ENCODE measurements around the gene GTF2A1. TPM values are rescaled to one million over a fixed set of nuclear protein-coding genes. Genes with fewer than 3 reads are reported as not detected.

The GTF2A1 gene
- total RNA-seq, 1 experiment from 2014 or later, result 32.0 TPM

DNA sequence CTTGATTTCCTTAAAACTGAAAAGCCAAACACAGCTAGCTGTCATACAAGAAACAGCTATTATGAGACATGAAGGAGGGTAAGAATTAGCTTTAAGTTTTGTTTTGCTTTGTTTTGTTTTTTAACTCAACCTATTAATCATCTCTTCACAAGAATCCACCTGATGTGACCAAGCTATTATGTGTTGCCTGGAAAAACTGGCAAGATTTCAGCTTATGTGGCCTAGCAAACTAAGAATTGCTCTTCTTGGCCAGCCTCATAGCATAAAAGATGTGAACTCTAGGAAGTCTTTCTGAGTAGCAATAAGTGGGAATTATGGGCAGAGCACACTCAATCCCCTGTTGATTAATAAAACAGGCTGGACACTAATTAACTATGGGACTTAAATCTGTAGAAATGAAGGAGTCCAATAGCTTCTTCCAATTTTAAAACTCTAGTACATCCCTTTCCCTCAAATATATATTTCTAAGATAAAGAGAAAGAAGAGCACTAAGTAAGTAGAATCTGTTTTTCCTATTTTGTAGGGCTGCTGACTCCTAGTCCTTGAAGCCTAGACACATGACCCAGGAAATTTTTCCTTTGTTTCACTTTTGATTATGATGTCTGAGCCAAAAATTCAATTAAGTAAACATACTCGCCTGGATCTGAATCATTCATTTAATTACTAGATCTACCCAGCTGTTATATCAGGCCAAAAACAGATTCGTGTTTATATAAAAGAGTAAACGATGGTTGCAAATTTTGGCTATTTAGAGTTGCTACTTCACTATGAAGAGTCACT, 75.7 kb downstream of the GTF2A1 start:
- no peak for DNase-seq (ENCODE audit: extremely low read depth, low read depth)

DNA sequence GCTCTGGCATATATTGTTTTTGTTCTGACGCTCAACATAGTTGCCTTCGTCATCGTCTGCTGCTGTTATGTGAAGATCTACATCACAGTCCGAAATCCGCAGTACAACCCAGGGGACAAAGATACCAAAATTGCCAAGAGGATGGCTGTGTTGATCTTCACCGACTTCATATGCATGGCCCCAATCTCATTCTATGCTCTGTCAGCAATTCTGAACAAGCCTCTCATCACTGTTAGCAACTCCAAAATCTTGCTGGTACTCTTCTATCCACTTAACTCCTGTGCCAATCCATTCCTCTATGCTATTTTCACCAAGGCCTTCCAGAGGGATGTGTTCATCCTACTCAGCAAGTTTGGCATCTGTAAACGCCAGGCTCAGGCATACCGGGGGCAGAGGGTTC, 77.0 kb downstream of the GTF2A1 start:
- no peak for DNase-seq (ENCODE audit: extremely low read depth, low read depth)

DNA sequence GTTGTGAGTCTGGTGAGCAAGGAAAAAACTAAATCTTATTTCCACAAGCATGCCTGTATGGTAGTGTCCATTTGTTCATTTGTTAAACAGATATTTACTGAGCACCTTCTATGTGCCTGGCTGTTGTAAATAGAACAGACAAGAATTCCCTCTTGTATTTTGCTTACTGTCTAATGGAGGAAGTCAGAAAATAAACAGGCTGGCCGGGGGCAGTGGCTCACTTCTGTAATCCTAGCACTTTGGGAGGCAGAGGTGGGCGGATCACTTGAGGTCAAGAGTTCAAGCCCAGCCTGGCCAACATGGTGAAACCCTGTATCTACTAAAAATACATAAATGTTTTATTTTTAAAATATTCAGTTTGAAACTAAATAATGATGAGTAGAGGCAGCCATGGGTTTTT, 79.3 kb downstream of the GTF2A1 start:
- DNase-seq (ENCODE audit: extremely low read depth, low read depth), result no peak

DNA sequence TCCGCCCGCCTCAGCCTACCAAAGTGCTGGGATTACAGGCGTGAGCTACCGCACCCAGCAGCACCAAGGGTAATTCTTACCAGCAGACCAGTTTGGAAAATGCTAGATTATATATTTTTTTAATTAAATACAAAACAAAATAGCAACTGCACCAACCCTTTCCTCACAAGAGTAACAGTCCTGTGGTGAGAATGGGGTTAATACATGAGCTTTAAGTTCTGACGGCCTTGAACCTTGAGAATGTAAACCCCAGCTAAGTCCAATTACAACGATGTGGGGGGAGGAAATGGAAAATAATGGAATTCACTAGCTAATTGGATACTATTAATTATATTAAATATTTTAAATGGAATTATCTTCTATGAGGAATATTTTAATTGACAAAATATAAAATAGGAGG, 82.3 kb downstream of the GTF2A1 start:
- DNase-seq (ENCODE audit: extremely low read depth, low read depth), result no peak

DNA sequence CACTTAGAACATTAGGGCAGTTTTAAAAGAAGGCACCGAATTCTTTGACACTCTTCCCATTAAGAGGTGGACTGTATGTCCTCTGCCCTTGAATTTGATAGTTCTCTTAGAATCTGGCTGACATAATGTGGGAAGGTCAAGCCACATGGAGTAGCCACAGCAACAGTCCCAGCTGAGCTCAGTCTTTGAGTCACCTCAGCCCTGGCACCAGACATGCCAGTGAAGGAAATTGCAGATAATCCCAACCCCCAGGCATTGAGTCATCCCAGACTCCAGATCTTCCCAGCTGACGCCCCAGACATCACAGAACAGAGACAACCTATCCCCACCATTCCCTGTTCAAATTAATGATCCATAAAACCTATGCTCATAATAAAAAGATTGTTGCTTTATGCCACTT, 83.4 kb downstream of the GTF2A1 start:
- no peak for DNase-seq (ENCODE audit: extremely low read depth, low read depth)

DNA sequence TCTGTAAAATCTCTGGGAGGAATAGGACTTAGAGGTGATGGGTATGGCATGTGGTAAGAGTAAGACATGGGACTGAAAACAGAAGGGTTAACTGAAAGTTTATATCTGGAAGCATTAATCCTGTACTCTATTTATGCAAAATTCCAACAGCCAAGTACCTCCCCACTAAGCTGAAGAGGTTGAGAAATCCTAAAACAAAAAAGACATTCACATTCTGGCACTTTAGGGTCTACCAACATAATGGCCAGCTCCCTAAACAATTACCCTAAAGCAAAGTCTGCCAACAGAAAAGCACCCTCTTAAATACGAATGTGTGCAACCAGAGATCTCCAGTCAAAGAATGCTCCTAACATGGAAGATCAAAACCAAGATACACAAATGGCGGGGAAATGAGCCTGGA, 87.4 kb downstream of the GTF2A1 start:
- DNase-seq (ENCODE audit: extremely low read depth, low read depth), result no peak

DNA sequence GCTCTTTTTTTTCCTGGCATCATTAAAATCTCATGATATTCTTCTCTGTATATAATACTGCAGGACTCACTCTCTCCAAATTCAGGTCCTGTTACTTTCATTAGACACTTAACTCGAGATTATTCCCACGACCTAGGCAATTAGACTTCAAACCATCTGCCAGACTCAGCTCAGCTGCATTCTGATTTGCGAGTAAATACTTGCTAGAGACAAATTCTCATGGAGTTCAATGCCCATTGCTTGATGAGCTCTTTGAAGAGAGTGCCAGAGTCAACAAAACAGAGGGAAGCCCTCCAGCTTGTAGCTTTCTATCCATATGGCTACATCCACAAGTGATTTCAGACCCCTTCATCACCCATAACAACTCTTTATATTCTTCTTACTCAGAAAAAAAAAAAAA, 88.3 kb downstream of the GTF2A1 start:
- DNase-seq (ENCODE audit: extremely low read depth, low read depth), result no peak

DNA sequence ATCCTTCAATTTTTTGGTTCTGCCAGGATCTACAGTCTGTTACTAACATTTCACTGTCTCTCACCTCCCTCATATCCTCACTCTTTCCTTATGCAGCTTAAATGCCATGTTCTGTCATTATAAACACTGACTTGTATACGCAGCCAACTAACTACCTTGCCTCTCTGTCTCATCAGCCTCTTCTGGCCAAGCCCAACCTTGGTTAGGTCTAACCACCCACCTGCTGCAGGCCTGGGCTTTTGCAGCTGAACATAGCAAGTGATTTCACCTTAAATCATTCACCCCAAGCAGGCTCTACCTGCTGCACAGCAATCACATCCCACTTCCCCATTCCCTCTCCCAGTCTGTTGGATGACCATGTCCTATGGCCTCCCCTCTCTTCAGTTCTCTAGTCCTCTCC, 91.5 kb downstream of the GTF2A1 start:
- no peak for DNase-seq (ENCODE audit: extremely low read depth, low read depth)

DNA sequence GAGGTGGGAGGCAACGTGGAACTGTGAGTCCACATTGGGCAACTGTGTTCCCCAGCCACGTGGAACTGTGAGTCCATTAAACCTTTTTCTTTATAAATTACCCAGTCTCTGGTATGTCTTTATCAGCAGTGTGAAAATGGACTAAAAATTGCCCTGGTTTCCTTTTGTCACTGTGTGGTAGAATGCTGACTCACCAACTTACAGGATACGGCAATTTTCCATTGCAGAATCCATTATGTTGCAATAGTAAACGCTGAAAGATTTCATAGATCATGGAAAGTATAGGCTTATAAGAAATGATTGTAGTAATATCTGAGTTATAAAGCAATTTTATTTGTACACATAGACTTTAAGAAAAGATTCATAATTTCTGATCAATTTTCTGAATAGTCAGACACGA, 93.0 kb downstream of the GTF2A1 start:
- no peak for DNase-seq (ENCODE audit: extremely low read depth, low read depth)

DNA sequence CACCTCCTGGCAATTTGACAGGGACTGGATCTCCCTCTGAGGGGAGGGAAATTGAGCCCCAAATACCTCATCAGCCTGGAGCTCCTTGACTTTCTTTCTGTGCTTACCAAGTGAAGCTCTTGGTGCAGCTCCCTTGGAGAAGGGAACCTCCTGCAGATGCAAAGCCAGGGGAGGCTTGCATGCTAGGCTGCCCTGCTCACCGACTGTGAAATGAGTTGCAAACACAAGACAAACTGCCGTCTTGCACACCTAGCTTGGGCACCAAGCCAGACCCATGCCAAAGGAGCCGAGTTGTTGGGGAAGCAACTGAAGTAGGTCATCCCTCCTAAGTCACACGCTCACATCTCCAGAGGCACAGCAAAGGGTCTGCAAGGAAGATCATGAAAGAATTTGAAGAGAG, 95.2 kb downstream of the GTF2A1 start:
- DNase-seq (ENCODE audit: extremely low read depth, low read depth), result no peak

Small RNA genes lying within 50 kb of the gene (small RNA-seq; reads per million reads assigned to genes)
- gene DYNLL1P1, result 0 reads per million in 2 experiments
- gene SNORA79, result 4.0 to 6.0 reads per million in 2 experiments

Other genes with a start within 250 kb of the GTF2A1 start
- gene STON2, start 179.4 kb upstream of the GTF2A1 start, total RNA-seq (2014; rRNA removed; shearing (Covaris generic)), result 0.32 and 0.40 TPM in 2 replicates

Data from NCI-H460 (cell line).